ENCODE measurements around the gene SHANK1. TPM values are rescaled to one million over a fixed set of nuclear protein-coding genes. Genes with fewer than 3 reads are reported as not detected.

Gene SHANK1
- total RNA-seq, 1 experiment from 2014 or later: 16.4 TPM

DNA sequence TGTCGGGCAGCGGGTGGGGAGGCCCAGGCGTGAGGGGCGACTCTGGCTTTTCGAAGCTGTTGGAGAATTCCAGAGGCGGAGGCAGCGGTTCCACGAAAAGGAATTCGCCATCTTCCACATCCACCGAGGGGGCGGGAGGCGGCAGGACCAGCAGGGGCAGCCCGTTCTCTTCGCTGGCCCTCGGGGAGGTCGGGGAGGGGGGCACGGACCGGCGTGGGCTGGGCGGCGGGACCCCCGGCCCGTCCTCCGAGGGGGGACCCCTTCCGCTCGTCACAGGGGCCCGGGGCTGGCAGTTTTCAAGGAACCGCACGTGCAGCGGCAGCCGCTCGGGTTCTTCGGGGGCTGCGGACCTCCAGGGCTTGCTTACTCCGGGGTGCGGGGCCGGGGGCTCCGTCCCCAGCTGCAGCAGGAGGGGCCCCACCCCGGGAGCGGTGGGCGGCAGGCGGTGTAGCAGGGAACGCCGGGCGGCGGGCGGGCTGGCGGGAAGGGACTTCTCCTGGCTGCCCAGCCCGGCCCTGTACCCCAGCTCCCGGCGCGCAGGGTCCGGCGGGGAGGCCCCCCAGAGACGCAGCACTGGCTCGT is 52.3 kb downstream of the SHANK1 start:
- DNase-seq (ENCODE audit: low spot score): no peak
- in situ Hi-C loops (cut with HindIII; ENCODE audit: low sequenced_read_pairs): no loop called here

DNA sequence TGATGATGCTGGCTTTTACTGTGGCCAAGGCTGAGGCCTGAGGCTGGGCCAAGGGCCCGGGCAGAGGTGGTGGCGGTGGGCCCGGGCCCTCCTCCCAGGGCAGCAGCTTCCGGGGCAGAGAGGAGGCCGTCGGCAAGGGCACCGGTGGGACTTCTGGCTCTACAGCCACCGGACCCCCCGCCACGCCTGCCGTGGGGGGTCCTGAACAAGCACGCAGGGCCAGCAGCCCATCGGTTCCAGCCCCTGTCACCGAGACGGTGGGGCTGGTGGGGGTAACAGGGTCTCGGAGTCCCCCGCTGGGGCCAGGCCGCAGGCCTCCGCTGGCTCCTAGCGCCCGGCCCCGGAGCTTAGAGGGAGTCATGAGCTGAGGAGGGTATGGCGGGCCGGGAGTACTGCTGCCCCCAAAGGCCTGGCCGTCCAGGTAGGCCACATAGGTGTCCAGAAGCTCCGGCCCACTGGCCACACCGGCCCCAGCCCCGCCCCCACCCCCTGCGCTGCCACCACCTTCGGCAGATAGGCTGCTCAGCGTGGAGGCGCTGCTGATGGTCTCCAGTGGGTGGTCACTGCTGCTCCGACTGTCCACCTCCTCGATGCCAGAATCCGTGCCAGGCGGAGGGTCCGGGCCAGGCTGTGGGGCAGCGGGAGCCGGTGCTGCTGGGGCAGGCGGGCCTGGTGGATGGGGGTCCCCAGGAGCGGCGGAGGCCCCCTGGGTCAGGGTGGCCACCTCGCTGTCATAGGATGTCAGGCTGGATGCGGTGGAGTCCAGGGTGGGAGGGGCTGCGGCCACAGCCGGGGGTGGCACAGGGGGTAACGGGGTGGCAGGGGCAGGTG is 53.0 kb downstream of the SHANK1 start:
- in situ Hi-C loops (cut with HindIII; ENCODE audit: low sequenced_read_pairs): no loop called here
- no peak for DNase-seq (ENCODE audit: low spot score)

GRCh38 chr19:50664204-50664603 is 55.4 kb downstream of the SHANK1 start:
- no peak for DNase-seq (ENCODE audit: low spot score)
- in situ Hi-C loops (cut with HindIII; ENCODE audit: low sequenced_read_pairs): no loop called here

GRCh38 chr19:50663482-50663790 is 56.2 kb downstream of the SHANK1 start:
- no peak for DNase-seq (ENCODE audit: low spot score)
- in situ Hi-C loops (cut with HindIII; ENCODE audit: low sequenced_read_pairs): no loop called here

GRCh38 chr19:50662651-50663481 is 56.7 kb downstream of the SHANK1 start:
- no peak for DNase-seq (ENCODE audit: low spot score)
- in situ Hi-C loops (cut with HindIII; ENCODE audit: low sequenced_read_pairs): no loop called here

DNA sequence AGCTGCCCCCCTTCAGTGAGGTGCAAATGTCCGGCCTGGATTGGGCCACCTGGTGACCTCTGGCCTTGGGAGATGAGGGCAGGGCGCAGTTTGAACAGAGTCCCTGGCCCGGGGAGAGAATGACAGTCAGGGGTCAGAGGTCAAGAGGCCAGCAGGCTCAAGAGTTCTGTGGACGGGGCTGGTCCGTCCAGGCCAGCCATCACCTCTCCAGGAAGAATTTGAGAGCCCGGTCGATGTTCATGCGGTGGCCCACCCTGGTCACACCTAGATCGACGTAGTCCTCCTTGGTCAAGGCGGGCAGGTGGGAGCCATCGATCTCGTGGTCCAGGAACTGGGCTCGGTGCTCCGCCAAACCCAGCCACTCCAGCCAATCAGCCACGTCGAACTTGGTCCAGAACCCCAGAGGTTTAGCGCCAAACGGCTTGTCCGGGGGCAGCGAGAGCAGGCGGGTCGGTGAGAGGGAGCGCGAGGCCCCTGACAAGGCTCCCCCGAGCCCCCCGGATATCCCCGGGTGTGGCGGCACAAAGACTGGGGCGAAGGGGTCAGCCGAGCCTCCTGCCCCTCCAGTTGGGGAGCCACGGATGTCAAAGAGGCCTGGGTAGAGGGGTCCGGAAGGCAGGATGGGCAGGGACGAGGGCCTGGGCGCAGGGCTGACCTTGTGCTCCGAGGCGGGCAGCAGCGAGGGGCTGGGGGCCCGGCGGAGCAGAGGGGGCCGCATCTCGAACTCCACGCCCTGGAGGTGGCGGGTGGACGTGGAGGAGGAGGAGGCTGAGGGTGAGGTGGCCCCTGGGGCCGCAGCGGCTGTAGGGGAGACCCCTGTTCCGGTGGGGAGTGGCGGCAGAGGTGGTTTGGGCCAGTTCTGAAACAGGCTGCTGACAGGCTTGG is 57.6 kb downstream of the SHANK1 start:
- DNase-seq (ENCODE audit: low spot score): no peak
- in situ Hi-C loops (cut with HindIII; ENCODE audit: low sequenced_read_pairs): no loop called here

GRCh38 chr19:50661023-50661422 is 58.6 kb downstream of the SHANK1 start:
- no peak for DNase-seq (ENCODE audit: low spot score)
- in situ Hi-C loops (cut with HindIII; ENCODE audit: low sequenced_read_pairs): no loop called here

GRCh38 chr19:50660088-50660366 is 59.6 kb downstream of the SHANK1 start:
- in situ Hi-C loops (cut with HindIII; ENCODE audit: low sequenced_read_pairs): no loop called here
- DNase-seq (ENCODE audit: low spot score): no peak

- DNase-seq (ENCODE audit: low spot score): no peak
- in situ Hi-C loops (cut with HindIII; ENCODE audit: low sequenced_read_pairs): no loop called here
Observed at GRCh38 chr19:50659318-50660087, 60.1 kb downstream of the SHANK1 start.

DNA sequence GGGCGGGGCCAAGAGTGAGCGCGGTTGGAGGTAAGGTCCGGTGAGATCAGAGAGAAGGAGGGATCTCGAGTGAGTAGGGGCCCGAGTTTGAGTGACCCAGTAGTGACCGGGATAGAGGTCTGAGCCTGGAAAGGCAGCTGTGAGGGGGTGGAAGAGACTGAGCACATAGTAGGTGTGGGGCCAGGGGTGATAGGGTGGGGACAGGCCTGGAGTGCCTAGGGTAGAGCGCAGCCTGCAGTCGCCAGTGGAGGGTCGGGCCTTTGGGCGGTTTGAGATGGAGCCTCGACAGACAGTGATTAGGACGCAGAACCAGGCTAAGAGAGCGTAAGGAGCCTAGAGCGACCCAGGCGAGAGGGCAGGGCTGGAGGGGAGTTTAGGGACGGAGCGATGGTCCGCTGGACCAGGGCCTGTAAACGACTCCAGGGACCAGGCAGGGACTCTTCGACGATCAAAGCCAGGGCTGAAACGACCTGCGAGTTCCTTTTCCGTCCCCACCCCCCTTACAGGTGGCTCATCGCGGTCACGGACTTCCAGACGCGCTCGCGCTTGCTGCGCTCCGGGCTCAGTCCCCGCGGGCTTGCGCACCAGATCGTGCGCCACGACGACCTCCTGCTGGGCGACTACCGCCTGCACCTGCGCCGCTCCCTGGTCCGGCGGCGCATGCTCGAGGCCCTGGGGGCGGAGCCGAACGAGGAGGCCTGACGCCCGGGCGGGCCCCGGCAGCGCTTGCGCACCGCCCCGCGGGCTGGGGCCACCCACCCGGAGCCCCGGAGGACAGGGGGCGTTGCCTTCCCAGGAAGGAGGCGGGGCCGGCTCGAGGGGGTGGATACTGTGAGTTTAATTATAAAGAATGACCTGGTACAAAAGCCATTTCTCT is 60.9 kb downstream of the SHANK1 start:
- in situ Hi-C loops (cut with HindIII; ENCODE audit: low sequenced_read_pairs): no loop called here
- peak; percentile 91 for DNase-seq (ENCODE audit: low spot score)

DNA sequence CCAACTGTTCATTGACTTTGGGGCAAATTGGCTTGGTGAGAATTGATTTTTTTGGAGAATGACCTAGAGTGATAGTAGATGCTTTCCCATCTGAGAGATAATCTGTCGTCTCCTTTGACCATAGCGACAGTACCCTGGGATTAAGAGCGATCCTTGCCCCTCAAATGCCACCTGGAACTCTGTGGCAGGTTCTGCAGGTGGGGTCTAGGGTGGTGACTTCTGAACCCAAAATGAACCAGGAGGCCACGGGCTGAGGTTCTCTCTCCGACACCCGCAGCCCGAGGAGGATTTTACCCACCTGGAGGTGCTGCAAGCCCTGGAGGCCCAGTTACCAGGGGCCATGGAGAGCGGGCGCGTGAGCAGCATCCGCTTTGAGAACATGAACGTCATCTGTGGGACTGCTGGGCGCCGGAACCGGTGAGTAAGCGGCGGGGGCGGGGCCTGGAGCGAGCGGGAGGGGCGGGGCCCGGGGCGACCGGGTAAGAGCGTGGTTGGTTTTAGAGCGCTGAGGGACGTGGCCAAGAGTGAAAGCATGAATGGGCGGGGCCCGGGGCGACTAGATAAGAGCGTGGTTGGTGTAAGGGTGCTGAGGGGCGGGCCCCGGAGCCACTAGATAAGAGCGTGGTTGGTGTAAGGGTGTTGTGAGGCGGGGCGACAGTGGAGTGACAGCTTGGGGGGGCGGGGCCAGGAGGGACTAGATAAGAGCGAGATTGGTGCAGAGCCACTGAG is 61.7 kb downstream of the SHANK1 start:
- DNase-seq (ENCODE audit: low spot score): peak; percentile 100
- in situ Hi-C loops (cut with HindIII; ENCODE audit: low sequenced_read_pairs): no loop called here

DNA sequence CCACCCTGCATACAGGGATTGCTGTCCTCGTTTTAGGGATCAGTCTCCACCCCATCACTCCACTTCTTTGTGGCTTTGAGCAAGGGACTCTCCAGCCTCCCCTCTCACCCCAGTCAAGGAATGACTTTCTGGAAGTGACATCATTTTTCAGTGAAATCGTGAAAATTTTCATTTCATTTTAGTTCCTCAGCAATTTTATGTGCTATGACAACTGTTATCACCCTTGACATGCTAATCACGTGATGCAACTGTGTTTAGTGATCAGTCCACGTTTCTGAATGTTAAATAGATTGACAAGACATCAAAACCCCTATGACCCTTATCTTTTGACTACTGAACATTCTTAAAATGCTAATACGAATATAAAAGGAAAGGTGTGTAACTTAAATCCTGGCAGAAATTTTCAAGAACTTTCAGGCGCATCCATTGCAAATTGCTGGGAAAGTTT is 62.4 kb downstream of the SHANK1 start:
- no peak for DNase-seq (ENCODE audit: low spot score)
- in situ Hi-C loops (cut with HindIII; ENCODE audit: low sequenced_read_pairs): no loop called here

DNA sequence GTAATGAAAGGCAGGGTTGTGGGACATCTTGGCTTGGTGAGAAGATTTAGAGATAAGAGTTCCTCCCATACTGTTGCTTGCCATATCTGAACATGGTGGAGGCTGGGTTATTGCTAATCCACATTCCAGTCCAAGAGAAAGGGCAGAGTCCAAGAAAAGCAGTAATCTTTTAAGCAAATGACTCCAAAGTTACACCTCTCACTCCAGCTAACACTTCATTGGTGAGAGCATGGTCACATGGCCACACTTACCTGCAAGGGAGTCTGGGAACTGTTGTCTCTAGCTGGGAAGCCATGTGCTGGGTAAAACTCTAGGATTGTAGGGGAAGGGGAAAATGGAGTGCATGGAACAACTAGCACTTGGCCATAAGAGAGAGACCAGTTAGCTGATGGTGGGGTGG is 64.7 kb downstream of the SHANK1 start:
- DNase-seq (ENCODE audit: low spot score): no peak
- in situ Hi-C loops (cut with HindIII; ENCODE audit: low sequenced_read_pairs): no loop called here

DNA sequence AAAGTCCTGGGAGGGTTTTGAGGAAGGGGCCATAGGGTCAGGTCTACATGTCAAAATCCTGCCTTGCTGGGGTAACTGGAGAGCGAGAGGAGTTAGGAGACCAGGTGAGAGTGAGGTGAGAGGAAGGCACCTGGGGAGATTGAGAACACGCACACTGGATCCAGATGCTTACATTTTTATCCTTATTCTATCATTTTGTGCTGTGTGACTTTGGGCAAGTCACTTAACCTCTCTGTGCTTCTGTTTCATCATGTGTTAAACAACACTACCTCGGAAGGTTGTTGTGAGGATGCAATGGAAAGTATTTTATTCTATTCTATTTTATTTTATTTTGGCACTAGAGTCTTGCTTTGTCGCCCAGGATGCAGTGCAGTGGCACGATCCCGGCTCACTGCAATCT is 66.9 kb downstream of the SHANK1 start:
- DNase-seq (ENCODE audit: low spot score): no peak
- in situ Hi-C loops (cut with HindIII; ENCODE audit: low sequenced_read_pairs): no loop called here

- in situ Hi-C loops (cut with HindIII; ENCODE audit: low sequenced_read_pairs): no loop called here
- no peak for DNase-seq (ENCODE audit: low spot score)
Observed at GRCh38 chr19:50651174-50651573, 68.4 kb downstream of the SHANK1 start.

DNA sequence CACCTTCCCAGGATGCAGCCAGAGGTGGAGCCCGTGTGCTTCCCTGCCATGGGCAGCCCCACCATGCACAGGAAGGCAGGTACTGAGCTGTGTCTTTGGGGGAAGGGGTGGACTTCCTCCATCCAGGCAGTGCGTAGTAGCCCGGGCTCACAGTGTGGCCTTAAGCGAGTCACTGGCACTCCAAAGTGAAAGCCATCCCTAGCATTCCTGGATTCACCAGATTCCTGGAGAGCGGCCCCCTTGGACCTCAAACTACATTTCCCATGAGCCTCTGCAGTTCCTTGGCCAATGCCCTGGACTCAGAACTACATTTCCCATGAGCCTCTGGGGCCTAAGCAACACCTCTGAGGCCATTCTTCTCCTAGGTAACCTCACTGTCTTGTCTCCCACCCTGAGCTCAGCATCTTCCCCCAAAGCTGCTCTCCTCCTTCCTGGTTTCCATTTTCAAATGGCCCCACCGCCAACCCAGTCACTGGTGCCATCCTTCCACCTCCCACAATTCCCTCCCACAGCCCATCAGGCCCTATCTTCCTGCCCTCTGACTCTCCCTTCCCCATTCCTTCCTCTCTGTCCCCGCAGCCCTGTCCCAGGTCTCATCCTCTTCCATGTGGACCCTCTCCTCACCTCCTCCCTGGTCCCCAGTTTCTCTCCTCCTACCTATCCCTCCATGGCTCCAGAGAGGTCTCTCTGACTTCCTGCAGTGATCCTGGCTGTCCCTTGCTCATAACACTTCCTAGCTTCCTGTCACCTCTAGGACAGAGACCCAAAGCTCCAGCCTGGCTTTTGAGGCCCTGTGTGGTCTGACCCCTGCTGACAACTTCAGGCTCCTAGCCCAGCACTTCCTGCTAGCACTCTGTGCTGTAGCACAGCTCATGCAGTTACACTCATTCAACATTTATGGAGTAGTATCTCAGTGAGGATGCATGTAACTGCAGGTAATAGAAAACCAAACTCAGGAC is 69.9 kb downstream of the SHANK1 start, which contains the start of gene C19orf81:
TSS of gene C19orf81 (plus strand) at position 13 of the 959 bp plus-strand sequence. CDS start at position 13, 0 bp downstream.
- in situ Hi-C loops (cut with HindIII; ENCODE audit: low sequenced_read_pairs): no loop called here
- DNase-seq (ENCODE audit: low spot score): peak; percentile 69
